HG02840 (cell line): ENCODE measurements around the gene MINK1.
"Not testable (repeated sequence)": the region's sequence is repeated elsewhere in the genome, so short reads cannot be mapped to it uniquely, and the experiment has no call there.

ENCODE experiments used
- ATAC-seq: cut with Tn5 transposase; IDR thresholded peaks from one replicate; pipeline ENCODE4 v1.9.1; 2021; ENCODE audit warnings: mild to moderate bottlenecking, moderate library complexity, moderate number of reproducible peaks; ENCODE audit not compliant: unreplicated experiment, low FRiP score

Gene MINK1

DNA sequence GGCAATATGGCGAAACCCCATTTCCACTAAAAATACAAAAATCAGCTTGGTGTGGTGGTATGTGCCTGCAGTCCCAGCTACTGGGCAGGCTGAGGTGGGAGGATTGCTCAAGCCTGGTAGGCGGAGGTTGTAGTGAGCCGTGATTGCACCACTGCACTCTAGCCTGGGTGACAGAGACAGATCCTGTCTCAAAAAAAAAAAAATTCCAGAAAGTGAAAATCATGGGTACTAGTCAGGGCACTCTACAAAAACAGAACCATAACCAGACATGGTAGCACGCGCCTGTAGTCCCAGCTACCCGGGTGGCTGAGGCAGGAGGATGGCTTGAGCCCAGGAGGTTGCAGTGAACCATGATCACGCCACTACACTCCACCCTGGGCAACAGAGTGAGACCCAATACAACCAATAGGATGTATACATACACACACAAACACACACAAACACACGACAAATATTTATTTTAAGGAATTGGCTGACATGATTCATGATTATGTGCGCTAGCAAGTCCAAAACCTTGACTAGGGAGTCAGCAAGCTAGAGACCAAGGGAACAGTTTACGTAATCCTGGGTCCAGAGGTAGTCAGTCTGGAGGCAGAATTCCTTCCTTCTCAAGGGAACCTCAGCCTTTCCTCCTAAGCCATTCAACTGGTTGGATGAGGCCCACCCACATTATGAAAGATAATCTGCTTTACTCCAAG, 87.4 kb downstream of the MINK1 start:
- ATAC-seq = no peak

DNA sequence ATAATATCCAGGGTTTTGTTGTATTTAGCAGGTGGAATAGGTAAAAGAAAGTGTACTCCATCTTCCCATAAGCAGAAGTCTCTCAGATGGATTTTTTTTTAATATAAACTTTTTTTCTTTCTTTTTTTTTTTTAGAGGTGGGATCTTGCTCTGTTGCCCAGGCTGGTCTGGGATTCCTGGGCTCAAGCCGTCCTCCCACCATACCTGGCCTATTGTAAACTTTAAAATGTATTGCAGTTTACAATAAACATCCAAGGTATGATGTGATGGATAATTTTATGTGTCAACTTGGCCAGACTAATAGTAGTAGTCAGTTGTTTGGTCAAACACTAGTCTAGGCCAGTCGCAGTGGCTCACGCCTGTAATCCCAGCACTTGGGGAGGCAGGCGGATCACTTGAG, 88.2 kb downstream of the MINK1 start:
- ATAC-seq = no peak

DNA sequence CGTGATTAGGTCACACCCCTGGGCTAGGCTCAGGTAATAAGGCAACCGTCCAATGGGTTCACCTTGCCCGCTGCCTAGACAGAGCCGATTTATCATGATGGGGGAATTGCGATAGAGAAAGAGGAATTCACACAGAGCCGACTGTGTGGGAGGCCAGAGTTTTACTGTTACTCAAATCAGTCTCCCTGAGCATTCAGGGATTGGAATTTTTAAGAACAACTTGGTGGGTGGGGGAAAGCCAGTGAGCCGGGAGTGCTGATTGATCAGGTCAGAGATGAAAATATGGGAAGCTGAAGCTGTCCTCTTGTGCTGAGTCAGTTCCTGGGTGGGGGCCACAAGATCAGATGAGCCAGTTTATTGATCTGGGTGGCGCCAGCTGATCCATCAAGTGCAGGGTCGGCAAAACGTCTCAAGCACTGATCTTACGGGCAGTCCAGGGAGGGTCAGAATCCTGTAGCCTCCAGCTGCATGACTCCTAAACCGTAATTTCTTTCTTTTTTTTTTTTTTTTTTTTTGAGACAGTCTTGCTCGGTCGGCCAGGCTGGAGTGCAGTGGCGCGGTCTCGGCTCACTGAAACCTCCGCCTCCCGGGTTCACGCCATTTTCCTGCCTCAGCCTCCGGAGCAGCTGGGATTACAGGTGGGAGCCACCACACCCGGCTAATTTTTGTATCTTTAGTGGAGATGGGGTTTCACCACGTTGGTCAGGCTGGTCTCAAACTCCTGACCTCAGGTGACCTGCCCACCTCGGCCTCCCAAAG, 93.6 kb downstream of the MINK1 start:
- not testable (repeated sequence) for ATAC-seq

DNA sequence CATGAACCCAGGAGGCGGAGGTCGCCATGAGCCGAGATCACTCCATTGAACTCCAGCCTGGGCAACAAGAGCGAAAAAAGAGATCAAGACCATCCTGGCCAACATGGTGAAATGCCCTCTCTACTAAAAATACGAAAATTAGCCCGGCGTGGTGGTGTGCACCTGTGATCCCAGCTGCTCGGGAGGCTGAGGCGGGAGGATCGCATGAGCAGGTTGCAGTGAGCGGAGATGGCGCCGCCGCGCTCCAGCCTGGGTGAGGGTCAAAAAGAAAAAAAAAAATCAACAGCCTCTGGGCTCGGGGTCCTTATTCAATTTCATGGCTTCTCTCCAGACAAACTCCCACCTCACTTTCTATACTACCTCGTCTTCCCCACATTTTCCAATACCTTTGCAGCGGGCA, 95.7 kb downstream of the MINK1 start:
- ATAC-seq = no peak

DNA sequence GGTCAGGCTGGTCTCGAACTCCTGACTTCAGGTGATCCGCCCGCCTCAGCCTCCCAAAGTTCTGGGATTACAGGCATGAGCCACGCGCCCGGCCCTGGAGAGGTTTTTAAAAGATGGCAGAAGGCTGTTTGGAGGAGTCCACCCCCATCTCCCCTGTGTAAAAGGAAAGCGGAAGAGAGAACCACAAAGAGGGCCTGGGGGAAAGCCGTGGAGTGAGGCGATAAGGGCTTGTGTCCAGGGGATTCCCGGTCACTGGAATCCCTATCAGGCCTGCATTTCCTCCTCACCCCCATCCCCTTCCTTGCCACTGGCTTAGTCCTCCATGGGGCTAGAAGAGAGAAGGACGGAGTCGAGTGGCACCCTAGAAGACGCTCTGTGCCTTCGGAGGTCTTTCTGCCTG, 98.8 kb downstream of the MINK1 start, which contains the start of gene GP1BA:
Gene GP1BA, plus strand, starts transcription at position 315 of the 400 bp plus-strand sequence. CDS start 328 bp downstream, outside the sequence.
- ATAC-seq = no peak

DNA sequence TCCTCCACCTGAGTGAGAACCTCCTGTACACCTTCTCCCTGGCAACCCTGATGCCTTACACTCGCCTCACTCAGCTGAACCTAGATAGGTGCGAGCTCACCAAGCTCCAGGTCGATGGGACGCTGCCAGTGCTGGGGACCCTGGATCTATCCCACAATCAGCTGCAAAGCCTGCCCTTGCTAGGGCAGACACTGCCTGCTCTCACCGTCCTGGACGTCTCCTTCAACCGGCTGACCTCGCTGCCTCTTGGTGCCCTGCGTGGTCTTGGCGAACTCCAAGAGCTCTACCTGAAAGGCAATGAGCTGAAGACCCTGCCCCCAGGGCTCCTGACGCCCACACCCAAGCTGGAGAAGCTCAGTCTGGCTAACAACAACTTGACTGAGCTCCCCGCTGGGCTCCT, 99.6 kb downstream of the MINK1 start:
- ATAC-seq = no peak

DNA sequence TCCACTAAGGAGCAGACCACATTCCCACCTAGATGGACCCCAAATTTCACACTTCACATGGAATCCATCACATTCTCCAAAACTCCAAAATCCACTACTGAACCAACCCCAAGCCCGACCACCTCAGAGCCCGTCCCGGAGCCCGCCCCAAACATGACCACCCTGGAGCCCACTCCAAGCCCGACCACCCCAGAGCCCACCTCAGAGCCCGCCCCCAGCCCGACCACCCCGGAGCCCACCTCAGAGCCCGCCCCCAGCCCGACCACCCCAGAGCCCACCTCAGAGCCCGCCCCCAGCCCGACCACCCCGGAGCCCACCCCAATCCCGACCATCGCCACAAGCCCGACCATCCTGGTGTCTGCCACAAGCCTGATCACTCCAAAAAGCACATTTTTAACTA, 100.5 kb downstream of the MINK1 start:
- no peak for ATAC-seq

DNA sequence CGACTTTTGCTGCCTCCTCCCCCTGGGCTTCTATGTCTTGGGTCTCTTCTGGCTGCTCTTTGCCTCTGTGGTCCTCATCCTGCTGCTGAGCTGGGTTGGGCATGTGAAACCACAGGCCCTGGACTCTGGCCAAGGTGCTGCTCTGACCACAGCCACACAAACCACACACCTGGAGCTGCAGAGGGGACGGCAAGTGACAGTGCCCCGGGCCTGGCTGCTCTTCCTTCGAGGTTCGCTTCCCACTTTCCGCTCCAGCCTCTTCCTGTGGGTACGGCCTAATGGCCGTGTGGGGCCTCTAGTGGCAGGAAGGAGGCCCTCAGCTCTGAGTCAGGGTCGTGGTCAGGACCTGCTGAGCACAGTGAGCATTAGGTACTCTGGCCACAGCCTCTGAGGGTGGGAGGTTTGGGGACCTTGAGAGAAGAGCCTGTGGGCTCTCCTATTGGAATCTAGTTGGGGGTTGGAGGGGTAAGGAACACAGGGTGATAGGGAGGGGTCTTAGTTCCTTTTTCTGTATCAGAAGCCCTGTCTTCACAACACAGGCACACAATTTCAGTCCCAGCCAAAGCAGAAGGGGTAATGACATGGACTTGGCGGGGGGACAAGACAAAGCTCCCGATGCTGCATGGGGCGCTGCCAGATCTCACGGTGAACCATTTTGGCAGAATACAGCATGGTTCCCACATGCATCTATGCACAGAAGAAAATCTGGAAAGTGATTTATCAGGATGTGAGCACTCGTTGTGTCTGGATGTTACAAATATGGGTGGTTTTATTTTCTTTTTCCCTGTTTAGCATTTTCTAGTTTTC, 101.2 kb downstream of the MINK1 start:
- no peak for ATAC-seq

DNA sequence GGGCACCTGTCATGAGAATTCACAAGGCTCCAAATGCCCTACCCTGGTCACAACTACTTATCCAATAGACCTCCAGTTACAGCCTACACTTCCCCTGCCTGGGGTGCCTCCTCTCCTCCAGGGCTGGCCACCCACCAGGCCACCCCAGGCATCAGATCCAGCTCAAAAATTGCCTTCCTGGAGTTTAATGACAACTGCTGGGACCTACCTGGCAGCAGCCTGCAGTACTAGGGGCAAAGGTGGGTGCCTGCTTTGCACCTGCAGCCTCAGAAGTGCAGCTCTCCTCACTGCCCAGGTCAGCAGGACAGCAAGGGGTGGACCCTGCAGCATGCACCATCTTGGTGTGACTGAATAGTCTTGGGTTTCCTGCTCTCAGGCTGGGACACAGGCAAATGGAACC, 102.5 kb downstream of the MINK1 start:
- no peak for ATAC-seq

DNA sequence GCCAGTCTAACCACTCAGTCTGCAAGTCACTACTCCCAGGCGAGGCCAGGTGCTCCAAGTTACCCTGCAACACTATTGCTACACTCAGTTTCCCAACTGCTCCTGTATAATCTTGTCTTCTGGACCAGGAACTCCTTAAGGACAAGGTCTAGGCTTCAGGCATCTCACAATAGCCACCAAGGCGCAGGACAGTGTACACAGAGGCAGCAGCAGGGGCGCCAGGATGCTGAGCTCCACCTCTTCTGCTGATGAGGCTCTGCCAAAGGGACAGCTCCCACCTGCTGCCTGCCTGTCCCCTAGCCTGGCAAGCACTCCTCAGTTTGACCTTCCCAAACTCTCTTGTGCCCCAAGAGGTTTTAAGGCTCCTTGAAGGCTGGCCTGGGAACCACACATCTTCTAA, 103.3 kb downstream of the MINK1 start:
- ATAC-seq = no peak

DNA sequence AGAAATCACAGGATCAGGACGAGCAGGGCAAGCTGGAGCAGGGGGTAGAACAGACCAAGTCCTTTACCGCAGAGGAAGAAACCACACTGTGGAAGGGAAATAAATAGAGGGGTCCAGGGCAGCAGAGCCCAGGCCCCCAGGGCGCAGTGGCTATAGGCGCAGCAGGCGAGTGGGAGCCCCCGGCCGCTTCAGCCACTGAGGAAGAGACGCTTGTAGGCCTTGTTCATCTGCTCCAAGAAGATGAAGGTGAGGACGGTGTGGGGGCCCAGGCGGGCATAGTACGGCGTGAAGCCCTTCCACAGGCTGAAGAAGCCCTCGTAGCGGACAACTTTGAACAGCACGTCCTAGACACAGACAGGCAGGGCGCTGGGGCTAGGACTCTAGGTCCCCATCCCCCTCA, 104.4 kb downstream of the MINK1 start:
- no peak for ATAC-seq

DNA sequence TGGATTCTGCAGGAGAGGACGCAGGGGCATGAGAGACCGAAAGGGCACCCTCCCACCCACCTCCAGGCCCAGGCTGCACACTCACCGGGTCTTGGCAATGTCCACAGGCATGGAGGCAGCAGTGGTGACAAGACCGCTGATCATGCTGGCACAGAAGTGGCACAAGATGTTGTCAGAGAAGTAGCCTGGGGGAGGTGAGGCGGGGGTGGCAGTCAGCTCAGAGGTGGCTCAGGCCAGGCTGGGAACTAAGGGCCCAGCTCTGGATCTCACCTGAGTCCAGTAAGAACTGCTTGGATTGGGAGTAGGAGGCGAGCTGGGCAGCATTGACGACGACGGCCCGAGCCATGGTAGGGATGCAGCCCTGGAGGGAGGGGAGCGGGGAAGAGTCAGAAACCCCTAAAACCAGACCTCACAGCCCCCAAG, 104.9 kb downstream of the MINK1 start:
- no peak for ATAC-seq

DNA sequence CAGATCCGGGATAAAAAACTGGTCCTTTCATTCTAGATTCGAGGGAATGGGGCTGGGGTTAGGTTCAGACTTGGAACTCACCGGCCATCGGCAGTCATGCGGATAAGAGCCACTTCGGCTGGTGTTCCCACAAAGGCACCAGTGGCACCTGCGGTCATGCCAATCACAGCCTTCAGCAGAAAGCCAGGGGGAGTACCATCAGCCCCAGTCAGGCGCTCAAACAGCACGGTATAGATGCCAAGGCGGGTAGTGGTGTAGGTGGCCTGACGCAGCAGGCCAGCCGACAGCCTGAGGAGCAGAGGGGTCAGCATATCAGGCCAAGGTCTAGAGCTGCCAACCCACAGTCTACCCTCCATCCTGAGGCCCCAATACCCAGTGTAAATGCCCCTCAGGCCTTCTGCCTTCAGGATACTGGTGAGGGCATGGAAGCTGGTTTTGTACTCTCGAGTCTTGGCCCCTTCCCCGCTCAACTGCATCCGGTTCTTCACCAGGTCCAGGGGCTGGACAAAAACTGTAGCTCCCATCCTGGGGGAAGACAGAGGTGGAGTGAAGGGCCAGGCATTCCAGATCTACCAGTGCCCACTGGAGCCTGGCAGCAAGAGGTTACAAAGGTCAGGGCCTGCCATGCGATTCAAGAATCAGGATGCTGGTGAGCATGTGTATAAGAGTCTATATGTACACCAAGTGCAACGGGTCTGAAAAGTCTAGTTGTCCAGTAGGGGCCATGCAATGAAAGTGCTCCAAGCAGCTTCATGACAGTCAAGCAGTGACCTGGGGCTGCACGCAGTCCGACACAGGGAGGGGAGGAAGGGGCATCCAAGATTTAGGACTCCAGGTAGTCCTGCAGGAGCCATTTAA, 105.8 kb downstream of the MINK1 start:
- no peak for ATAC-seq

DNA sequence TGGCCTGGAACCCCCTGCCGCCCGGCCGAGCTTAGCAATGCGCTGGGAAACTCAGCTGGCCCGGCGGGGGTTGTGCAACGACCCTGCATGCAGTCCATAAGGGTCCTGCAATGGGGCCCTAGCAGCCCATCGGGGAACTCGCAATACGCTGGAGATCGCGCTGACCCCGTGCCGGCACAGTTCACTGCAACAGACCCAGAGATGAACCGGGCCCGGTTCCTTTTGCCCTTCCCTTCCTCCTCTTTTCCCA, 106.3 kb downstream of the MINK1 start:
- peak; percentile 17 for ATAC-seq

DNA sequence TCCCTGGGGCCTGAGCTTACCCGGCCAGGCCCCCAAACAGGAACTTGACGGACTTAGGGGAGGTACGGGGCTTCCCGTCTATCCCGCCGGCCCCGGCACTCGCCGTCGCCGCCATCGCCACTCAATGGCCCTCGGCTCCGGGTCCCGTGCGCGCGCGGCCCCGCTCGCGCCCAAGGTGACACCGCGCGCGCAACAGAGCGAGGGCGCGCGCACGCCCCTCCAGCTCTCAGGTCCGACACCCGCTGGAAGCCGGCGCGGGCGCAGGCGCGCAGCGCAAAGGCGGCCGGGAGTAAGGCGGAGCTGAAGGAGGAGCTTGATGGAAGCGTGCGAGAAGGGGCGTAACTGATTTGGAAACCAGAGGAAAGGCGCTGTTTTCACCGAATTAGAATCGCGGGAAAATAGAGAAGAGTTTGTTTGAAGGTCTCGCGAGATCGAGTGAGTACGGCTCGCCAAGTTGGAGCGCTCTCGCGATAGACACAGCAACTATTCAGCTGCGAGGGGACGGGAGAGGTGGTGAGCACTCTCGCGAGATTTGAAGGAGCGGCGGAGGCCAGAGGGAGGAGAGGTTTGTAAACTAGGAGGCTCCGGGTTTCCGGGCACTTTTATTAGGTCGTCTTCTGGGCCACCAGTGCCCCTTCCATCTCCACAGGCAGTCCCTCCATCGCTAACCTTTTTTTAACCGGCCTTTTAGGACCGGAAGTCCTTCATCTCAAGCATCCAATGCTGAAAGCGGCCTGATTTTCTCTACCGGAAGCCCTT, 106.8 kb downstream of the MINK1 start, which contains the start of the genes RNF167 and SLC25A11:
Gene RNF167, plus strand, starts transcription at position 473 of the 759 bp plus-strand sequence. CDS start 642 bp downstream, outside the sequence.
Gene SLC25A11, minus strand, starts transcription at position 251 of the 759 bp plus-strand sequence. Its CDS starts 136 bp downstream, at position 115.
- peak; percentile 74 for ATAC-seq

DNA sequence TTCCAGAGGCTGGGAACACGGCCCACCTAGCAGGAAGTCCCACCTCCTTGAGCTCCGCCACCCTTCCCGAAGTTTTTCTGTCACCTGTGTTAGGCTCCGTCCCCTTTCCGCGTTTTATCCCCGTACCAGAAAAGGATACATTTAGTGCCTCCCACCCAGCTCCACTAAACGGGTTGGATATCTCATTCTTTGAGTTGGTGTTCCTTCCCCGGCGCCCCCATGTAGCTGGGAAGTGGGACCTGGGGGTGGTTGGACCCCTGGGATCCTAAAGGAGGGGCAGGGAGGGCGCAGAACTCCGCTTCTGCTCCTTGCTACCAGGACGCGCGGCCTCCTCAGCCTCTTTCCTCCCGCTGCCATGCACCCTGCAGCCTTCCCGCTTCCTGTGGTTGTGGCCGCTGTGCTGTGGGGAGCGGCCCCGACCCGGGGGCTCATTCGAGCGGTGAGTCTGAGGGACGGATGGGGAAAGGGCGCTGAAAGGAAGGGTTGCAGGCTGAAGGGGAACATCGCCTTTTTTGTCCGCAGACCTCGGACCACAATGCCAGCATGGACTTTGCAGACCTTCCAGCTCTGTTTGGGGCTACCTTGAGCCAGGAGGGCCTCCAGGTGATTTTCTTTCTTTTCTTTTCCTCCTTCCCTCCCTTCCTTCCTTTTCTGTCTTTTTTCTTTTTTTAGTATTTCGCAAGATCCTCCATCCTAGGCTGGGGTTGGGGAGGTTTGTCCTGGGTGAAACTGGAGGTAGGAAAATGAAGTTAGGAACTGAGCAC, 107.6 kb downstream of the MINK1 start:
- peak; percentile 12 for ATAC-seq

DNA sequence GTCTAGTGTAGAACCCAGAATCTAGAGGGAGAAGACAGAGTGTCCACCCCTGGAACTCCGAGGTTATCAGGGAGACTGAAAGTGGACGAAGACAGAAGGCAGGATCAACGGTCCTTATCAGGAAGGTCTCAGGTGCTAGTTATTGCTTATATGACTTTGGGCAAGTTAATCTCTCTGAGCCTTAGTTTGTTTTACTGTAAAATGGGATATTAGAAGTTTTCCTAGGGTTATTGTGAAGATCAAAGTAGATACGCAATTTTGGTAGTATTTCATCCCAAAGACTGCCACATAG, 108.1 kb downstream of the MINK1 start:
- no peak for ATAC-seq

DNA sequence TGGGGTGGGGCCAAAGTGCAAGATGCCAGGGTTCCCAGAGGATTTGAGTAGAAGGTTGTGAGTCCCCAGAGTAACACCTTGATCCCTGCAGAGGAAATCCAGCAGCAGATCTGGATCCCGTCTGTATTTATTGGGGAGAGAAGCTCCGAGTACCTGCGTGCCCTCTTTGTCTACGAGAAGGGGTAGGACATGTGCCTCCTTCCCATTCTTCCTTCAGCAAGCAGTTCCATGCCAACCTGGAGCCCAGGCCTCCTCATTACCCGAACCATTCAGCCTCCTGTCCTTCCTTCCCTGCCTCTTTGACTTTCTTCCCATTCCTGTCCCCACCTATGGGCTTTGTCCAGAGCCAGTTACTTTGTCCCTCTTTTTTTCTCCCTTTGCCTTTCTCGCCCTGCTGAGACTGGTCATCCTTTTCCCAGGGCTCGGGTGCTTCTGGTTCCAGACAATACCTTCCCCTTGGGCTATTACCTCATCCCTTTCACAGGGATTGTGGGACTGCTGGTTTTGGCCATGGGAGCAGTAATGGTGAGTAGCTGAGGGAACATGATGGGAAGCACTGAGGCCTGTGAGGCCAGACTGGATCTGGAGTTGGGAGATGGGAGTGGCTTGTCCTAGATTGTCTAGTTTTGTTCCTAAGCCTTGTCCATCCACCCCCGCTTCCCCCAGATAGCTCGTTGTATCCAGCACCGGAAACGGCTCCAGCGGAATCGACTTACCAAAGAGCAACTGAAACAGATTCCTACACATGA, 109.8 kb downstream of the MINK1 start:
- no peak for ATAC-seq
